NCI-H2081 treated with DMSO at 0.1 percent for 48 hours (cell line): ENCODE data around the gene ZBTB49.

Source experiments
- DNase-seq: peaks from one replicate; lab custom pipeline; 2025; lab: John Stamatoyannopoulos, UW

Gene ZBTB49

GRCh38 chr4:4281787-4282186, 8.3 kb upstream of the ZBTB49 start:
- no peak for DNase-seq

GRCh38 chr4:4284827-4285618, 5.0 kb upstream of the ZBTB49 start:
- no peak for DNase-seq

- no peak for DNase-seq
Observed at GRCh38 chr4:4288098-4288497, 2.0 kb upstream of the ZBTB49 start.

- DNase-seq, result no peak
Observed at GRCh38 chr4:4289055-4289454, 996 bp upstream of the ZBTB49 start.

GRCh38 chr4:4289597-4289940, 482 bp upstream of the ZBTB49 start:
- no peak for DNase-seq

GRCh38 chr4:4293279-4293678, 3.2 kb downstream of the ZBTB49 start:
- no peak for DNase-seq

- DNase-seq, result no peak
Observed at GRCh38 chr4:4296283-4296846, 6.3 kb downstream of the ZBTB49 start.

GRCh38 chr4:4299006-4299405, 9.0 kb downstream of the ZBTB49 start:
- DNase-seq, result no peak

GRCh38 chr4:4302001-4302400, 11.9 kb downstream of the ZBTB49 start:
- DNase-seq, result no peak

- no peak for DNase-seq
Observed at GRCh38 chr4:4302416-4302815, 12.4 kb downstream of the ZBTB49 start.

GRCh38 chr4:4306920-4307319, 16.9 kb downstream of the ZBTB49 start:
- DNase-seq, result no peak

GRCh38 chr4:4308800-4309441, 18.9 kb downstream of the ZBTB49 start:
- DNase-seq, result no peak

GRCh38 chr4:4311193-4311592, 21.1 kb downstream of the ZBTB49 start:
- no peak for DNase-seq

- no peak for DNase-seq
Observed at GRCh38 chr4:4315461-4316149, 25.6 kb downstream of the ZBTB49 start.

GRCh38 chr4:4316150-4316495, 26.1 kb downstream of the ZBTB49 start:
- DNase-seq, result no peak

- no peak for DNase-seq
Observed at GRCh38 chr4:4317496-4318232, 27.6 kb downstream of the ZBTB49 start.

- no peak for DNase-seq
Observed at GRCh38 chr4:4320528-4320927, 30.5 kb downstream of the ZBTB49 start.

- no peak for DNase-seq
Observed at GRCh38 chr4:4320951-4321714, 31.1 kb downstream of the ZBTB49 start.

- no peak for DNase-seq
Observed at GRCh38 chr4:4321951-4322688, 32.1 kb downstream of the ZBTB49 start.

- DNase-seq, result no peak
Observed at GRCh38 chr4:4323705-4324534, 33.9 kb downstream of the ZBTB49 start.
